Regular cardiac myocyte (primary cell): ENCODE data around the gene METTL26. TPM values are rescaled to one million over a fixed set of nuclear protein-coding genes. Genes with fewer than 3 reads are reported as not detected.

Experiments used
- total RNA-seq: library from RNA; depleted of rRNA; stranded (reverse); fragments of >200 nt; gene quantifications from 2 replicates; pipeline ENCODE4 v1.2.3, GENCODE V29; 2014

The METTL26 gene
- 77.8 and 81.9 TPM in 2 replicates for total RNA-seq

DNA sequence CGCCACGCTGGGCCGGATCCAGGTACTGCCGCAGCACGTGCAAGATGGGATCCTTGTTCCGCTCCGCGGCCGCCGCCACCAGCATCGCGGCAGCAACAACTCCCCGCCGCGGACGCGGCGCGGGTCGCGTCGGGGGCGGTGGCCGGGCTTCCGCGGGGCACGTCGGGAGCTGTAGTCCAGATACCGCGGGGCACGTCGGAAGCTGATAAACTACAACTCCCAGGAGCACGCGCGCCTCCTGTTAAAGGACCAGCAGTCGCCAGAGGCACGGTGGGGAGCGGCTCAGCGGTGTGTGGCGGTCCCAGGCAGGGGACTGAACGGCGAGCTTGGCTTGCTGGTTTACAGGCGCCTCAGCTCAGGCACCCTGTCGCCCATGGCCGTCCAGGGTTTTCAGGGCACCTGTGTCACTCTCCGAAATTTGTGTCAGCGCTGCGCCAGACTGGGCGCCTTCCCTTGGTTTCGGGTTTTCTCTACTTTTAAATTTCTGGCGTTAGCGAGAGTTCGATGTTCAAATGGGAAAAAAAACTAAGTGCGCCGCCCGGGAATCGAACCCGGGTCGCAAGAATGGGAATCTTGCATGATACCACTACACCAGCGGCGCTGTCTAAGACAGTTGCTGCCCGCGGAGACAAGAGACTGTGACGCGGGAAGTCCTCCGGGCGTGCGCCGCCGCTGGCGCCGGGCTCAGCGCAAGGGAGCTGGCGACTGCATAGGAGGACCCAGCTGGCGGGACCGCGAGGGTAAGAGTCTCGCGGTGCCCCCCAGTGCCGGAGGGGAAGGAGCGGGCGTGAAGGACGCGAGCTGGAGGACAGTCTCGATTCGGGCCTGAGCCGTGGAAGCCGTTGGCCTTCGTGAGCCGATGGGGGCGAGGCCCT is at the start of gene METTL26:
METTL26 (minus strand) TSS at position 100 of the 875 bp plus-strand sequence; CDS start at position 85, 15 bp downstream.

DNA sequence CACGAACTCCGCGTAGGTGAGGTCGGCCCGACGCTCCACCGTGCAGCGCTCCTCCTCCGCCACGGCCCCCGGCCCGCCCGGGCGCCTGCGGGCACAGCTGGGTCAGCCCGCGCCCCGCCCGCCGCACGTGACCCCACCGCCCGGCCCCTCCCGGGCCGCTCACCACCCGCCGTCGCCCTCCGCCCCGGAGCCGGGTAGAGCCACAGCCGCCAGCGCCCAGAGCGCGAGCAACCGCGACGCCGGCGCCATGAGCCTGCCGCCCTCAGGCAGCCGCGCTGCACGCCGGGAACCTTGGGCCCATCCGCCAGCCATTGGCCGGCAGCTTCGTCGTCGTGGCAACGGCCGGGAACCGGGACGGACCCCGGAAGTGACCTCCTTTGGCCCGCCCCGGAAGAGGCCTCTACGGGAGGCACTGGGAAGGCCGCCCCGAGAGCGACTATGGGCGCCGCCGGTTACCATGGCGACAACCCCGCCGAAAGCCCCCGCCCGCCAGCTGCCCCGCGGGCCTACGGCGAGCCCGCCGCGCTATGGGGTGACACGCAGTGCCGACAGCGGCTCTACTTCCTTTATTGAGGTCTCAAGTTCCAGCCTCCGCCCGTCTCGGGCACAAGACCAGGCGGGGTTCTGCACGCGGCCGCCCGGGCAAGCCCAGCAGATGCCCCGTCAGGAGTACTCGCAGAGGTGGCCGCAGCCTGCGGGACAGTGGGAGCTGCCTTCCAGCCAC is 48.1 kb upstream of the METTL26 start, which contains the start of gene JMJD8:
JMJD8 (minus strand) TSS at position 264 of the 724 bp plus-strand sequence; CDS start at position 249, 15 bp downstream.

DNA sequence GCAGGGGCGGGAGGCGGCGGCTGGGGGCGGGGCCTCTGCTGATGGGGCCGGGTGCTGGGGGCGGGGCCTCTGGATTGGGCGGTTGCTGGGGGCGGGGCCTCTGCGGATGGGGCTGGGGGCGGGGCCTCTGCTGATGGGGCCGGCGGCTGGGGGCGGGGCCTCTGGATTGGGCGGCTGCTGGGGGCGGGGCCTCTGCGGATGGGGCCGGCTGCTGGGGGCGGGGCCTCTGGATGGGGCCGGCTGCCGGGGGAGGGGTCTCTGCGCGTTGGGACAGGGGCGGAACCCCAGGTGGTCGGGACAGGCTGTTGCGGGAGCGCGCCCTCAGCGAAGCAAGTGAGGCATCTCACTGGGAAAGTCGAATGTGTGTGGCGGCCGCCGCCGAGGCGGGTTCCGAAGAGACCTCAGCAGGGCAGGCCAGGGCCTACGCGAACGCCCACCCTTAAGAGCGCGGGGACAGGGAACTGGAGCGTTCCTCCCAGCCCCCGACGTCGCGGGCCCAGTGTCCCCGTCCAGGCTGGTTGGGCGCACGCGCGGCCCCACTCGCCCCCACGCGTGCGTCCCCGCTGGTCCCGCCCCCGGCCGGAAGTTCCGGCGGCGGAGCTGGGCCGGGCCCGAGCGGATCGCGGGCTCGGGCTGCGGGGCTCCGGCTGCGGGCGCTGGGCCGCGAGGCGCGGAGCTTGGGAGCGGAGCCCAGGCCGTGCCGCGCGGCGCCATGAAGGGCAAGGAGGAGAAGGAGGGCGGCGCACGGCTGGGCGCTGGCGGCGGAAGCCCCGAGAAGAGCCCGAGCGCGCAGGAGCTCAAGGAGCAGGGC is 43.9 kb upstream of the METTL26 start, which contains the start of gene STUB1:
STUB1 (plus strand) TSS at position 597 of the 811 bp plus-strand sequence; CDS start at position 713, 116 bp downstream.

DNA sequence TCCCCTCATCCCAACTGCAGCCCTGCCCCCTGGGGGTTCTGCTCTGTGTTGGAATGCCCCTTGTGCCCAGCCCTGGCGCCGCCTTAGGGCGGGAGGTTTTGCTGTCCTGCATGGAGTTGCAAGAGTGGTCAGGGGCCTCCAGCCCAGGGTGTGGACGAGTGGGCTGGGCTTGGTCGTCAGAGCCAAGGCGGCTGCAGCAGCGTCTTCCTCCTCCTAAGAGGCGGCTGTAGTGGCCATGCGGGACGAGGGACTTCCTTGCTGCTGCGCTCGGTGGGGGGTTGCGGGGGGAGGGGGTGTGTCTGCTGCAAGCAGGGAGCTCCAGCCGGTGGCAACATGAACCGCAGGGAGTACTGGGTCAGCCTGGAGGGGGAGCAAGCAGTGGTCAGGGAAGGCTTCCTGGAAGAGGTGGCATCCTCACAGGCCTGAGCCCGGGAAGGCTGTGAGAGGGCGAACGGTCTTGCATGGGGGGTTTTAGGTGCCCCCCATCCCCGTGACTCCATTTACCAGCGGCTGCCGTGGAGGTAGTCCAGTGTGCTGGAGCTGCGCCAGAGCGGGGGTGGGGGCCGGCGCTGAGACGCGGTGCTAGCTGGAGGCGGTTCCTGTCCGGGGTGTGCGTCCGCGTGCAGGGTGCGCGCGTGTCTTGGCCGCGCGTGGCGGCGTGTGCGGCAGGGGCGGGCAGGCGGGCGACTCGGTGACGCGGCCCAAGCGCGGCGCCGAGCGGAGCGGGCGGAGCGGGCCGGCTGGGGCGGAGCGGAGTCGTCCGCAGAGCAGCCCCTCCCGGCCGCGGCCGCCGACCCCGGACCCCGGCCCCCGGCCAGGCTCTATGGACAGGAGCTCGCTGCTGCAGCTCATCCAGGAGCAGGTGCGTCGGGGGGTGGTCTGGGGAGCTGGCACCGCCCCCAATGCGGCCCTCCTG is 39.1 kb upstream of the METTL26 start, which contains the start of gene RHBDL1:
RHBDL1 (plus strand) TSS at position 704 of the 916 bp plus-strand sequence; CDS start at position 824, 120 bp downstream.

GRCh38 chr16:667780-668518 is 31.8 kb upstream of the METTL26 start, which contains the start of gene RHOT2:
RHOT2 (plus strand) TSS chr16:668132; CDS start chr16:668200, 68 bp downstream.

GRCh38 chr16:648781-649589 is 12.9 kb upstream of the METTL26 start, which contains the start of gene WDR90:
WDR90 (plus strand) TSS chr16:649365; CDS start chr16:649417, 52 bp downstream.

DNA sequence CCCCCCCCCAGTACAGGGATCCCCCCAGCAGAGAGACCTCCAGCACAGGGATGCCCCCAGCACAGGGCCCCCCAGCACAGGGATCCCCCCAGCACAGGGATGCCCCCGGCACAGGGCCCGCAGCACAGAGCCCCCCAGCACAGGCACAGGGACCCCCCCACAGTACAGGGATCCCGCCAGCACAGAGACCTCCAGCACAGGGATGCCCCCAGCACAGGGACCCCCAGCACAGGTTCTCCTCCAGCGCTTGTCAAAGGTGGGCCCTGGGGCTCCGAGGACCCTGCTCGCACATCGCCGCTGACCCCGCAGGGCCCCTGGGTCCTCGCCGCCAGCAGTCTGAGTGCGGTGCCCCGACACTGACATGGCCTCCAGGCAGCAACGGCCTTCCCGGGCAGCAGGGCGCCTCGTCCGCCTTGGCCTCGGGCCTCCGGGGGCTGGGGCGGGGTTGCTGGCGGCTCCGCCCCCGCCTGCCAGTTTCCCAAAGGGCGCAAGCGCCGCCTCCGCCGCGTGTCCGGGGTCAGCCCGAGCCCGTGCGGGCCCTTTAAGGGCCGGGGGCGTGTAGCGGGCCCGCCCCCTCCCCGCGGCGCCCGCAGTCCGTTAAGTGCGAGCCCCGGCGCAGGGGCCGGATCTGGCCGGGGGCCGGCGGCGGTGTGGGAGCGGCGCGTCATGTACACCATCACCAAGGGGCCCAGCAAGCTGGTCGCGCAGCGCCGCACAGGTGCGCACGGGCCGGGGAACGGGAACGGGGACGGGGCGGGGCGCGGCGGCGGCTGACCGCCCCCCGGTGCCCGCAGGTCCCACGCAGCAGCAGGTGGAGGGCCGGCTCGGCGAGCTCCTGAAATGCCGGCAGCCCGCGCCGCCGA is 5.5 kb upstream of the METTL26 start, which contains the start of gene MCRIP2:
MCRIP2 (plus strand) TSS at position 503 of the 863 bp plus-strand sequence; CDS start at position 667, 164 bp downstream.

GRCh38 chr16:630815-631405 is 5.2 kb downstream of the METTL26 start, which contains the start of gene WFIKKN1:
WFIKKN1 (plus strand) TSS chr16:630985; CDS start chr16:631254, 269 bp downstream.

GRCh38 chr16:589658-590187 is 46.4 kb downstream of the METTL26 start, which contains the start of gene RAB40C:
RAB40C (plus strand) TSS chr16:590066; CDS start chr16:590292, 226 bp downstream.

Other genes with a start within 250 kb of the METTL26 start
- gene NME4, start 239.1 kb downstream of the METTL26 start, total RNA-seq = 56.1 and 80.3 TPM in 2 replicates
- gene DECR2, start 234.4 kb downstream of the METTL26 start, total RNA-seq = 9.0 and 19.4 TPM in 2 replicates
- 11.3 and 12.8 TPM in 2 replicates for gene RAB11FIP3, start 210.7 kb downstream of the METTL26 start, total RNA-seq
- gene CAPN15, start 108.6 kb downstream of the METTL26 start, total RNA-seq = 24.0 and 37.2 TPM in 2 replicates
- gene PRR35, start 75.9 kb downstream of the METTL26 start, total RNA-seq = not detected in 2 replicates
- 1.5 and 3.4 TPM in 2 replicates for gene NHLRC4, start 69.3 kb downstream of the METTL26 start, total RNA-seq
- gene PIGQ, start 66.3 kb downstream of the METTL26 start, total RNA-seq = 17.8 and 19.0 TPM in 2 replicates
- gene RAB40C, start 46.2 kb downstream of the METTL26 start, total RNA-seq = 9.3 and 13.4 TPM in 2 replicates
- gene WFIKKN1, start 5.3 kb downstream of the METTL26 start, total RNA-seq = under 0.01 and 0.19 TPM in 2 replicates
- gene MCRIP2, start 5.5 kb upstream of the METTL26 start, total RNA-seq = 21.7 and 22.8 TPM in 2 replicates
- 11.0 and 11.3 TPM in 2 replicates for gene WDR90, start 13.1 kb upstream of the METTL26 start, total RNA-seq
- gene RHOT2, start 31.8 kb upstream of the METTL26 start, total RNA-seq = 29.9 and 38.2 TPM in 2 replicates
- gene RHBDL1, start 39.4 kb upstream of the METTL26 start, total RNA-seq = 0.77 and 3.1 TPM in 2 replicates
- gene STUB1, start 44.1 kb upstream of the METTL26 start, total RNA-seq = 90.8 and 211 TPM in 2 replicates
- gene JMJD8, start 48.0 kb upstream of the METTL26 start, total RNA-seq = 23.6 and 28.2 TPM in 2 replicates
- gene WDR24, start 54.1 kb upstream of the METTL26 start, total RNA-seq = 2.3 and 9.0 TPM in 2 replicates
- under 0.01 TPM in 2 replicates for gene FBXL16, start 69.5 kb upstream of the METTL26 start, total RNA-seq
- gene METRN, start 78.8 kb upstream of the METTL26 start, total RNA-seq = 54.3 and 76.4 TPM in 2 replicates
- gene ANTKMT, start 84.8 kb upstream of the METTL26 start, total RNA-seq = 34.1 and 39.5 TPM in 2 replicates
- 1.3 and 2.0 TPM in 2 replicates for gene CCDC78, start 90.1 kb upstream of the METTL26 start, total RNA-seq
- gene HAGHL, start 90.8 kb upstream of the METTL26 start, total RNA-seq = 9.0 and 16.1 TPM in 2 replicates
- gene CIAO3, start 104.7 kb upstream of the METTL26 start, total RNA-seq = 24.7 and 31.9 TPM in 2 replicates
- gene MSLN, start 124.4 kb upstream of the METTL26 start, total RNA-seq = under 0.01 TPM in 1 of 2 replicates, not detected in the other
- gene RPUSD1, start 152.1 kb upstream of the METTL26 start, total RNA-seq = 13.0 and 24.0 TPM in 2 replicates
- gene CHTF18, start 152.3 kb upstream of the METTL26 start, total RNA-seq = 7.9 and 34.1 TPM in 2 replicates
- not detected in 2 replicates for gene GNG13, start 164.4 kb upstream of the METTL26 start, total RNA-seq